A549 (cell line): ENCODE measurements around the gene MCU.

Source experiments
- HOXA7 ChIP-seq: fragments of 250-450 bp; sonication (Bioruptor Pico); IDR thresholded peaks from 2 replicates; pipeline ENCODE4 v1.5.0; 2020; ENCODE audit warnings: mild to moderate bottlenecking, moderate library complexity
- POLR2A ChIP-seq: IDR thresholded peaks from 2 replicates; pipeline ENCODE4 v1.6.1; 2012; ENCODE audit warnings: mild to moderate bottlenecking, low read length
- TF ChIP-seq, protein P1 (sequence below): fragments of 450-650 bp; IDR thresholded peaks from 2 replicates; pipeline ENCODE4 v1.6.1; 2014; ENCODE audit warnings: antibody characterized with exemption
- TF ChIP-seq, protein P2 (sequence below): fragments of >200 bp; sonication (Bioruptor Twin); formaldehyde crosslinking; IDR thresholded peaks from 3 replicates; pipeline ENCODE4 v1.5.1; 2016

DNA sequence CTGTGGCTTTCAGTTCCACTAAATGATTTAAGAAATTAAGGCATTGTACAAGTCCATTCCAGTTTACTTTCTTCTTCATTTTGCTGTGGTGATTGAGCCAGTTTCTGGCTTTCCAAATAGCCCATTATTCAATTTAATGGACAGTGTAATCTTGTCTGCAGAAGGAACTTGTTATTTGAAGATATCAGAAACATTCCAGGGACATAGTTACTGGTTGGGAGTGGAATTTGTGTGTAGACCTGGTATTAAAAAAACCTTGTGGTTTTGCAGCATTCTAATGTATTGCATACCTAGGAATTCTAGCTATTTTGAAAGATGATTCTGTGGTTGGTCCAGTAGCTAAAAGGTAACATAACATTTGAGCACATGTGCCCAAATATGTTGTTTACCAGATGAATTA lies 72.2 kb downstream of the MCU start:
- TF ChIP-seq, protein P1, sequence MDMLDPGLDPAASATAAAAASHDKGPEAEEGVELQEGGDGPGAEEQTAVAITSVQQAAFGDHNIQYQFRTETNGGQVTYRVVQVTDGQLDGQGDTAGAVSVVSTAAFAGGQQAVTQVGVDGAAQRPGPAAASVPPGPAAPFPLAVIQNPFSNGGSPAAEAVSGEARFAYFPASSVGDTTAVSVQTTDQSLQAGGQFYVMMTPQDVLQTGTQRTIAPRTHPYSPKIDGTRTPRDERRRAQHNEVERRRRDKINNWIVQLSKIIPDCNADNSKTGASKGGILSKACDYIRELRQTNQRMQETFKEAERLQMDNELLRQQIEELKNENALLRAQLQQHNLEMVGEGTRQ, result no peak
- no peak for TF ChIP-seq POLR2A
- TF ChIP-seq HOXA7 (CRISPR knock-in tag), result no peak
- TF ChIP-seq, protein P2, sequence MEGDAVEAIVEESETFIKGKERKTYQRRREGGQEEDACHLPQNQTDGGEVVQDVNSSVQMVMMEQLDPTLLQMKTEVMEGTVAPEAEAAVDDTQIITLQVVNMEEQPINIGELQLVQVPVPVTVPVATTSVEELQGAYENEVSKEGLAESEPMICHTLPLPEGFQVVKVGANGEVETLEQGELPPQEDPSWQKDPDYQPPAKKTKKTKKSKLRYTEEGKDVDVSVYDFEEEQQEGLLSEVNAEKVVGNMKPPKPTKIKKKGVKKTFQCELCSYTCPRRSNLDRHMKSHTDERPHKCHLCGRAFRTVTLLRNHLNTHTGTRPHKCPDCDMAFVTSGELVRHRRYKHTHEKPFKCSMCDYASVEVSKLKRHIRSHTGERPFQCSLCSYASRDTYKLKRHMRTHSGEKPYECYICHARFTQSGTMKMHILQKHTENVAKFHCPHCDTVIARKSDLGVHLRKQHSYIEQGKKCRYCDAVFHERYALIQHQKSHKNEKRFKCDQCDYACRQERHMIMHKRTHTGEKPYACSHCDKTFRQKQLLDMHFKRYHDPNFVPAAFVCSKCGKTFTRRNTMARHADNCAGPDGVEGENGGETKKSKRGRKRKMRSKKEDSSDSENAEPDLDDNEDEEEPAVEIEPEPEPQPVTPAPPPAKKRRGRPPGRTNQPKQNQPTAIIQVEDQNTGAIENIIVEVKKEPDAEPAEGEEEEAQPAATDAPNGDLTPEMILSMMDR, result no peak
